Stimulated activated CD8-positive, alpha-beta memory T cell treated with anti-CD3 and anti-CD28 coated beads, Interleukin-4, amount 100 ng/mL, for 4 hours (primary cell): ENCODE data around the gene PRR9.

Experiments used
- DNase-seq, 2 donors: peaks; one replicate each; pipeline ENCODE4 v3.0.0-alpha.2; 2020; ENCODE audit warnings: low read depth in 2 of 2, low spot score in 1 of 2

PRR9 gene

DNA sequence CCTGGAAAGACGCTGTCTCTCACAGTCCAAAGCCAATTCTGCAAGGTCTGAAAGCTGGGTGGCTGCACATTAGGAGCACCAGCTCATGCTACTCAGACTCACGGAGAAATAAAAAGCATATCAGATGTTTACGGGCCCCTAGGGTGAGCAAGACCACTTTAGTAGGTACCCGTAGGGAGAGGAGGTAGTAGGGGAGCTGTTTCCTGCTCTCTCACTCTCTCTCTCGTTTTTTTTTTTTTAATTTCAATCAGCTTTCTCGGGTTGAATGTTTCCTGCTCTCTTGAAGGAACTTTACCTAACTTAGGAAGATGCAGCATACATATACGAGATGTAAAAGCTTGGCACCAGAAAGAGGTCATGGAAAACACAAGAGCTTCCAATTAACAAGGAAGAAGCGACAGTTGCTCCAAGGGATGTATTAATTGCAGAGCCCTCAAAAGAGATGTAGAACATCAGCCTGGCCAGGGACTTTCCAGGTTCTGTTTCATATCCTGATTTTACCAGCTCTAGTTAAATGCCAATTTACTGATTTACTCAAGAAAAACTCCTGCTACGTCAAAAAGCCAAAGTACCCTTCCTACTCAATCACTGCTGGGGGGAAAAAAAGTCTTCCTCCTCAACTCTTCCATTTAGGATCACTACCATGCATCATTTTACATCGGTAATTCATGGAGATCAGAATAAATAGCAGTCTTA, 45.2 kb downstream of the PRR9 start:
- no peak for DNase-seq

DNA sequence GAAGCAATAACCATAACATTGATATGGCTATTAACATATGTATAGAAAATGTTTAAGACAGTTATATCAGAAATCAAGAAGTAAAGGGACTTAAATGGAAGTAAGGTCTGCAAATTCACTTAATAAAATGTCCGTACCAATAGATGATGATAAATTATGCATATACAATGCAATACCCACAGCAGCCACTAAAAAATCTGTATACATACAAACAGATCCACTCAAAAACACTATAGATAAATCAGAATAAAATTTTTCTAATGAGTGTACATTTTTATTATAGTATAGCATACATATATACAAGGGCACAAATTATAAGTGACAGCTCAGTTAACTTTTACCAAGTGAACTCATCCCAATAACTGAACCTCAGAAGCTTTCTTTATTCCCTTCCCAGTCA, 48.1 kb downstream of the PRR9 start:
- no peak for DNase-seq
